OCI-LY7 (cell line): ENCODE measurements around the gene FNIP1. TPM values are rescaled to one million over a fixed set of nuclear protein-coding genes. Genes with fewer than 3 reads are reported as not detected.

Source experiments
- BruUV-seq: library from RNA; stranded (reverse); fragments of 400-500 nt; replicated peaks from 2 replicates; lab custom pipeline; 2021; lab: Mats Ljungman, UMichigan
- CTCF ChIA-PET: fragments of 300-600 bp; sonication (Branson Sonifier 250); formaldehyde crosslinking; loops from one replicate; lab custom pipeline; 2022; ENCODE audit warnings: antibody characterized with exemption; ENCODE audit not compliant: unreplicated experiment; lab: Charles Lee
- POLR2A ChIA-PET: fragments of 300-600 bp; sonication (Branson Sonifier 250); formaldehyde crosslinking; loops from one replicate; lab custom pipeline; 2022; ENCODE audit warnings: antibody characterized with exemption; lab: Charles Lee
- DNase-seq: peaks from one replicate; pipeline ENCODE4 v3.0.0-alpha.2; 2015; ENCODE audit warnings: low spot score
- H2AFZ ChIP-seq: fragments of 200-600 bp; sonication (generic), shearing (Covaris generic); 2 replicates; pipeline ENCODE4 v1.6.1; 2014; ENCODE audit warnings: mild to moderate bottlenecking, antibody characterized with exemption, low read length, moderate library complexity
- H3K27ac ChIP-seq: fragments of 200-600 bp; sonication (generic); 2 replicates; pipeline ENCODE4 v1.5.1; 2014; ENCODE audit warnings: mixed run types, low read depth, mild to moderate bottlenecking, moderate library complexity, low read length, inconsistent platforms; ENCODE audit not compliant: poor library complexity, severe bottlenecking
- H3K36me3 ChIP-seq: fragments of 200-600 bp; sonication (generic); 2 replicates; pipeline ENCODE4 v1.6.1; 2014; ENCODE audit warnings: mild to moderate bottlenecking, antibody characterized with exemption, low read length, moderate library complexity, mixed read lengths; ENCODE audit not compliant: insufficient read depth
- H3K4me1 ChIP-seq: fragments of 200-600 bp; sonication (generic); 2 replicates; pipeline ENCODE4 v1.5.1; 2014; ENCODE audit warnings: mild to moderate bottlenecking, low read length; ENCODE audit not compliant: insufficient read depth, poor library complexity, severe bottlenecking
- H3K4me2 ChIP-seq: fragments of 200-600 bp; sonication (generic); 2 replicates; pipeline ENCODE4 v1.6.1; 2014; ENCODE audit warnings: mild to moderate bottlenecking, low read length
- H3K4me3 ChIP-seq: fragments of 200-600 bp; sonication (generic); 2 replicates; pipeline ENCODE4 v1.5.1; 2014; ENCODE audit warnings: mild to moderate bottlenecking, low read depth, low read length; ENCODE audit not compliant: poor library complexity, severe bottlenecking
- H3K79me2 ChIP-seq: fragments of 200-600 bp; sonication (generic); 2 replicates; pipeline ENCODE4 v1.6.1; 2016; ENCODE audit warnings: low read depth, mild to moderate bottlenecking, low read length, moderate library complexity, mixed read lengths; ENCODE audit not compliant: insufficient read depth
- H3K9me2 ChIP-seq: fragments of 200-600 bp; sonication (generic); 2 replicates; pipeline ENCODE4 v1.6.1; 2016; ENCODE audit warnings: mild to moderate bottlenecking, low read length, mixed read lengths; ENCODE audit not compliant: insufficient read depth
- H3K9me3 ChIP-seq: fragments of 200-600 bp; sonication (generic); 2 replicates; pipeline ENCODE4 v1.6.1; 2014; ENCODE audit warnings: mild to moderate bottlenecking, mixed run types, low read length, mixed read lengths
- H4K20me1 ChIP-seq: fragments of 200-600 bp; sonication (generic); 2 replicates; pipeline ENCODE4 v1.6.1; 2014; ENCODE audit warnings: mild to moderate bottlenecking, antibody characterized with exemption, low read length, moderate library complexity, mixed read lengths; ENCODE audit not compliant: insufficient read depth
- CTCF ChIP-seq: fragments of 200-600 bp; sonication (generic); conservative IDR thresholded peaks from 2 replicates; pipeline ENCODE4 v1.5.1; 2014; ENCODE audit warnings: mild to moderate bottlenecking, antibody characterized with exemption, low read length, moderate library complexity, mixed read lengths
- EZH2phosphoT487 ChIP-seq: fragments of 200-600 bp; sonication (generic); IDR thresholded peaks from 2 replicates; pipeline ENCODE4 v1.6.1; 2018; ENCODE audit warnings: low read depth, borderline replicate concordance, mild to moderate bottlenecking, mixed run types, antibody characterized with exemption, low read length, moderate library complexity, mixed read lengths
- intact Hi-C: fragments of 100-400 bp; cut with micrococcal nuclease; formaldehyde crosslinking; loops from one replicate; pipeline ENCODE4 v1.10.0; 2022; ENCODE audit not compliant: unreplicated experiment
- total RNA-seq, 2 experiments: library from RNA; depleted of rRNA in 1 of 2; stranded (reverse); fragments of >200 nt in 1 of 2; shearing (Covaris generic) in 1 of 2; gene quantifications; 2 replicates each; pipeline ENCODE4 v1.2.3, GENCODE V29; 2014 to 2022

Gene FNIP1
- total RNA-seq, 2 experiments from 2014 or later: 19.4 to 20.6 TPM

- no peak for DNase-seq
- Histone ChIP-seq H2AFZ (no peak overlapping the region), H3K4me2 (peak overlapping the region; percentile 25; the same call in 1 of the 2 replicates), H3K4me3 (no peak overlapping the region), H3K27ac (no peak overlapping the region), H3K9me2 (no peaks in the 10 kb centered on the region), H3K36me3 (no peaks in the 10 kb centered on the region; the same call in 1 of the 2 replicates), H4K20me1 (0 out of 2 replicates have a peak, but pooled peaks cover 5% of the 10 kb centered on the region), H3K9me3 (peaks cover 8% of the 10 kb centered on the region; the same call in 1 of the 2 replicates), H3K4me1 (peaks cover 9% of the 10 kb centered on the region), H3K79me2 (peaks cover 55% of the 10 kb centered on the region; the same call in 1 of the 2 replicates)
- ChIA-PET POLR2A (interaction anchor here (0.8 to 1.0 kb wide), 3 partner anchors 9 to 32 kb away, joined by 3 to 4 read pairs (median 3); no protein-coding TSS in a partner anchor), CTCF (no interaction called here)
- BruUV-seq: no TSS peak
- intact Hi-C loops: no loop called here
- TF ChIP-seq EZH2phosphoT487: no peak
- TF ChIP-seq CTCF: no peak
Observed at GRCh38 chr5:131758520-131758900, 38.3 kb downstream of the FNIP1 start.

- POLR2A ChIA-PET: interaction anchor here (0.6 to 1.1 kb wide), 4 partner anchors 16 to 71 kb away, joined by 3 to 4 read pairs (median 3); no protein-coding TSS in a partner anchor
- H3K9me2 ChIP-seq: no peaks in the 10 kb centered on the region
- peaks cover 8% of the 10 kb centered on the region; the same call in 1 of the 2 replicates for H3K9me3 ChIP-seq
- intact Hi-C loops: no loop called here
- H2AFZ ChIP-seq: no peak overlapping the region
- no peak overlapping the region for H3K27ac ChIP-seq
- H3K4me2 ChIP-seq: no peak overlapping the region
- CTCF ChIA-PET: no interaction called here
- 0 out of 2 replicates have a peak, but pooled peaks cover 5% of the 10 kb centered on the region for H4K20me1 ChIP-seq
- H3K4me1 ChIP-seq: peaks cover 9% of the 10 kb centered on the region
- BruUV-seq: no TSS peak
- DNase-seq: no peak
- H3K4me3 ChIP-seq: no peak overlapping the region
- H3K79me2 ChIP-seq: peaks cover 51% of the 10 kb centered on the region; the same call in 1 of the 2 replicates
- TF ChIP-seq CTCF: no peak
- H3K36me3 ChIP-seq: no peaks in the 10 kb centered on the region; the same call in 1 of the 2 replicates
Observed at GRCh38 chr5:131757830-131758519, 38.8 kb downstream of the FNIP1 start.

GRCh38 chr5:131756942-131757341 lies 39.9 kb downstream of the FNIP1 start:
- BruUV-seq: no TSS peak

More at GRCh38 chr5:131756942-131757341, 39.9 kb downstream of the FNIP1 start:
- Histone ChIP-seq H3K4me2 (no peak overlapping the region), H3K4me3 (no peak overlapping the region), H3K9me2 (no peaks in the 10 kb centered on the region), H3K36me3 (no peaks in the 10 kb centered on the region; the same call in 1 of the 2 replicates), H3K9me3 (0 out of 2 replicates have a peak, but pooled peaks cover 4% of the 10 kb centered on the region), H3K4me1 (peaks cover 9% of the 10 kb centered on the region), H2AFZ (no peak overlapping the region), H4K20me1 (0 out of 2 replicates have a peak, but pooled peaks cover 5% of the 10 kb centered on the region), H3K79me2 (peaks cover 51% of the 10 kb centered on the region; the same call in 1 of the 2 replicates), H3K27ac (no peak overlapping the region)
- CTCF ChIA-PET: no interaction called here
- TF ChIP-seq CTCF (no peak), EZH2phosphoT487 (no peak)
- intact Hi-C loops: no loop called here
- DNase-seq: no peak
- POLR2A ChIA-PET: interaction anchor here (0.7 to 1.1 kb wide), 2 partner anchors 18 to 47 kb away, joined by 3 read pairs; no protein-coding TSS in a partner anchor
